ENCODE measurements around the gene P3R3URF. TPM values are rescaled to one million over a fixed set of nuclear protein-coding genes. Genes with fewer than 3 reads are reported as not detected.
A peak's percentile ranks its signal among the peaks of the same experiment; 100 is the strongest.

Gene P3R3URF
- polyA plus RNA-seq, 1 experiment, result not detected

- POLR2A ChIA-PET, result interaction anchor here (0.7 to 1.4 kb wide), 2 partner anchors 50 to 319 kb away, joined by 3 to 6 read pairs; partner anchors contain the start of gene PIK3R3
- Histone ChIP-seq H3K9me3 (ENCODE audit: control insufficient read depth, insufficient read depth, low read length) (no peaks in the 10 kb centered on the region), H3K27me3 (ENCODE audit: control insufficient read depth, insufficient read depth, low read length) (no peaks in the 10 kb centered on the region), H3K27ac (ENCODE audit: low read depth, low read length) (no peak overlapping the region), H3K4me3 (ENCODE audit: low read depth, low read length) (no peak overlapping the region)
- CTCF ChIA-PET, result interaction anchor here (0.9 to 9.6 kb wide), 6 partner anchors 11 to 145 kb away, joined by 4 to 188 read pairs (median 5); partner anchors contain the start of gene PIK3R3
- no peak for TF ChIP-seq CTCF (IDR thresholded peaks at IDR 0.05; ENCODE audit: low read depth, low read length)
- no peak for DNase-seq (ENCODE audit: low read depth, low spot score)
Measured at GRCh38 chr1:46181343-46182260, 5.3 kb upstream of the P3R3URF start.

GRCh38 chr1:46180082-46180616 lies 3.9 kb upstream of the P3R3URF start:
- no peaks in the 10 kb centered on the region for H3K27me3 ChIP-seq (ENCODE audit: control insufficient read depth, insufficient read depth, low read length)
- no peaks in the 10 kb centered on the region; the same call in 1 of the 2 replicates for H3K9me3 ChIP-seq (ENCODE audit: control insufficient read depth, insufficient read depth, low read length)
- no peak for TF ChIP-seq CTCF (IDR thresholded peaks at IDR 0.05; ENCODE audit: low read depth, low read length)
- DNase-seq (ENCODE audit: low read depth, low spot score), result no peak
- H3K4me3 ChIP-seq (ENCODE audit: low read depth, low read length), result no peak overlapping the region
- ChIA-PET CTCF (interaction anchor here (0.7 to 9.6 kb wide), 7 partner anchors 12 to 144 kb away, joined by 4 to 188 read pairs (median 4); no protein-coding TSS in a partner anchor), POLR2A (no interaction called here)
- H3K27ac ChIP-seq (ENCODE audit: low read depth, low read length), result no peak overlapping the region

GRCh38 chr1:46179138-46180081 lies 3.1 kb upstream of the P3R3URF start:
- TF ChIP-seq CTCF (IDR thresholded peaks at IDR 0.05; ENCODE audit: low read depth, low read length), result peak; percentile 97
- ChIA-PET CTCF (interaction anchor here (0.6 to 9.6 kb wide), 12 partner anchors 16 to 425 kb away, joined by 3 to 188 read pairs (median 4); no protein-coding TSS in a partner anchor), POLR2A (interaction anchor here (0.6 to 1.0 kb wide), 2 partner anchors 47 to 333 kb away, joined by 4 to 6 read pairs; partner anchors contain the start of gene PIK3R3)
- peak; percentile 73 for DNase-seq (ENCODE audit: low read depth, low spot score)
- H3K4me3 ChIP-seq (ENCODE audit: low read depth, low read length), result no peak overlapping the region
- H3K9me3 ChIP-seq (ENCODE audit: control insufficient read depth, insufficient read depth, low read length), result no peaks in the 10 kb centered on the region; the same call in 1 of the 2 replicates
- H3K27me3 ChIP-seq (ENCODE audit: control insufficient read depth, insufficient read depth, low read length), result no peaks in the 10 kb centered on the region
- no peak overlapping the region for H3K27ac ChIP-seq (ENCODE audit: low read depth, low read length)

- ChIA-PET CTCF (interaction anchor here (9.6 kb wide), 1 partner anchor 139 kb away, joined by 188 read pairs; no protein-coding TSS in a partner anchor), POLR2A (no interaction called here)
- DNase-seq (ENCODE audit: low read depth, low spot score), result no peak
- Histone ChIP-seq H3K4me3 (ENCODE audit: low read depth, low read length) (no peak overlapping the region), H3K27ac (ENCODE audit: low read depth, low read length) (no peak overlapping the region), H3K9me3 (ENCODE audit: control insufficient read depth, insufficient read depth, low read length) (no peaks in the 10 kb centered on the region; the same call in 1 of the 2 replicates), H3K27me3 (ENCODE audit: control insufficient read depth, insufficient read depth, low read length) (no peaks in the 10 kb centered on the region)
- no peak for TF ChIP-seq CTCF (IDR thresholded peaks at IDR 0.05; ENCODE audit: low read depth, low read length)
Measured at GRCh38 chr1:46175243-46175642, 1.0 kb downstream of the P3R3URF start.
